Left ventricle myocardium superior (tissue), 1 donor: ENCODE measurements around the gene FAM117B. TPM values are rescaled to one million over a fixed set of nuclear protein-coding genes. Genes with fewer than 3 reads are reported as not detected.
A peak's percentile ranks its signal among the peaks of the same experiment; 100 is the strongest.

Experiments
- ATAC-seq: fragments of 200-7000 bp; cut with Tn5 transposase; one replicate; pipeline ENCODE4 v1.9.1; 2020; ENCODE audit warnings: mild to moderate bottlenecking, moderate library complexity
- DNase-seq: peaks from one replicate; pipeline ENCODE4 v3.0.0-alpha.2; 2020
- intact Hi-C: fragments of 100-400 bp; cut with micrococcal nuclease; formaldehyde crosslinking; loops from one replicate; pipeline ENCODE4 v1.11.0; 2022
- long read RNA-seq: library from polyadenylated mRNA; unstranded; transcript quantifications from one replicate; pipeline ENCODE4 v2.0.0, GENCODE V29; 2021
- total RNA-seq: library from RNA; stranded (reverse); fragmentation: NEBNext Ultra II Directional; extraction: Animal tissue kit (Norgen Biotek cat#: 25700); gene quantifications from one replicate; pipeline ENCODE4 v1.2.1, GENCODE V29; 2021
- donor health status: DM: no; HTN: yes; CAD: no; lungs with severe emphysema.

The FAM117B gene
- total RNA-seq, result 2.4 TPM
- long read RNA-seq, result 0 reads

DNA sequence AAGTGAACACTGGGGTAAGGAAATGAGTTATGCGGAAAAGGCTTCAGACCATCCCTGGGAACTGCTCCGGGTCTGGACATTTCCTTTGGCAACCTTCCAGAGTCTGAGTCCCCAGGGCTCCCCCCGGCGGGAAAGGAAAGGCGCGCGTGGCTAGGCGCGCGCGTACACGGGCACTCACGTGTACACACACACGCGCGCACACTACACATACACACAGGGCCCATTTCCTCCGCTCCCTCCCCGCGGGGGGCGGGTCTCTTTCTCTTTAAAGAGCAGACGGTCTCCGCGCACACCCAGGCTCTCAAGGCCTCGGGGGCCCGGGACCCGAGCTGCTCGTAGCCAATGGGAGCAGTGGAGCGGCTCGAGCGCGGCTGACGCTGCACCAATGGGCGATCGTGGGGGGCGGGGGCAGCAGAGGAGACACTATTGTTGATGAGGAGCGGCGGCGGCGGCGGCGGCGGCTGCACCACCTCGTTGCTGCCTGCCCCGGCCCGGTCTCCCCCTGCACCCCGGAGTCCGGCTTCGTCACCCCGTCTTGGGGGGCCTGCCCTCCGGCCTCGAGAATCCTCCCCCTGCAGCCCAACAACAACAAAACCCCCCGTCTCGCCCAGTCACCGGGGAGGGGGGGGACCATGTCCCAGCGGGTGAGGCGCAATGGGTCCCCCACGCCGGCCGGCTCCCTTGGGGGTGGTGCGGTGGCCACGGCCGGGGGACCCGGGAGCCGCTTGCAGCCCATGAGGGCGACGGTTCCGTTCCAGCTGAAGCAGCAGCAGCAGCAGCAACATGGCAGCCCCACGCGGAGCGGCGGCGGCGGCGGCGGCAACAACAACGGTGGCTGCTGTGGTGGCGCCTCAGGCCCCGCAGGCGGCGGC is at the start of gene FAM117B:
Gene FAM117B (plus strand): TSS at position 414 of the 872 bp plus-strand sequence. CDS start 219 bp downstream, at position 633.
- peak; percentile 98 for ATAC-seq
- peak; percentile 100 for DNase-seq
- intact Hi-C loops, result no loop called here

DNA sequence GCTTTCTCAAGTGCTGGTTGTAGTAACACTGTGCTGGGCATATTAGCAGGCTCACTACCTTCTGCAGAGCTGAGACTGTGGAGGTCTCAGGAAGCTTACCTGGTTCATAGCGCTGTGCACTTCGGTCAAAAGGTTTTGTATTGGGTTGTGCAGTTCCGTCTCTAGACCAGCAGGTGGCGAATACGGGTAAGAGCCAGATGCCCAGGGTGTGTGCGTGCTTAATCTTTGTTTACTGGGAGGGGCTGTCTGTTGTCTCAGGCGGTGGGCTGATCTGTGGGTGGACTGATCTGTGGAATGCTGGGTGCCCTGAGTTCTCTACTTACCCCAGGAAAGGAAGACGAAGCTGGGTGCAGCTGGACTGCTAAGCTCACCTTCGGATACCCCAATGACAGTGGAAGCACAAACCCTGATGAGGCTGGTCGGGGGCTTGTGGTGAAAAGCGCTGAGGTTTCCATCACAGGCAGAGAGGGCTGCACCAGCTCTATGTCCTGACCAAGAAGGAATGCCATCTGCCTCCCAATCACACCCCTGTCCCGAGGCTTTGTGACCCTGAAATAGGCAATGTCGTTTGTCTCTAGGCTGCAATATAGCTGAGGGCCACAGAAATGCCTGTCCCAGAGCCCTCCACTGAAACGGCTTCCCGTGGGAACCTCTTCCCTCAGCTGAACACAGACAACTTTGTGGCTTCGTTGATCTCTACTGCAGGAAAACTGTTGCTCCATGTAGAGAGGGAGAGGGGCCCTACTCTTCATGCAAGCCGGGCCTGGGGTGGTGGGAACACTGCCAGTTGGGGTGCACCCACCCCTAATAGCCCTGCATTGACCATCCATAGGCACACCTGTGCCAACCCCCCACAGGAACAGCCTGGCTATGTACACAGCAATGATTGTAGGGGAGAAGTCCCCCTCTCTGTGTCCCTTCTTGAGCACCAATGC is 45.9 kb upstream of the FAM117B start:
- intact Hi-C loops, result no loop called here
- ATAC-seq, result peak; percentile 91

DNA sequence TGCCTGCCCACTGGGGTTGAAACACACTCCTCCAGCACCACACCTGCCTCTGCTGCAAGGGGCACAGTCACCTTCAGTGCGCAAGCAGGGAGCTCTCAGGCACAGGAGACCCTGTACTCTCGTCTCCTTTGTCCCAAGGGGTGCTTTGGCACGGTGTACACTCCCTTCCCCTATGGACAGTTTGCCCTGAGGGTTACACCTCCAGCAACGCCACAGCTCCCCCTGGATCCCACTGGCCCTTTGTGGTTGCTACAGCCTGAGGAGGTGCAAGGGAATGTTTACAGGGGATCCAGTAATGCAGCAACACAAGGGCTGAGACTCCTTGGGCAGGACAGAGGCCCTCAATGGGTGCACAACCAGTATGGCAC is 45.2 kb upstream of the FAM117B start:
- DNase-seq, result no peak
- intact Hi-C loops, result no loop called here
- ATAC-seq, result no peak

More for the DNA sequence above, 45.9 kb upstream of the FAM117B start:
- DNase-seq, result peak; percentile 63

DNA sequence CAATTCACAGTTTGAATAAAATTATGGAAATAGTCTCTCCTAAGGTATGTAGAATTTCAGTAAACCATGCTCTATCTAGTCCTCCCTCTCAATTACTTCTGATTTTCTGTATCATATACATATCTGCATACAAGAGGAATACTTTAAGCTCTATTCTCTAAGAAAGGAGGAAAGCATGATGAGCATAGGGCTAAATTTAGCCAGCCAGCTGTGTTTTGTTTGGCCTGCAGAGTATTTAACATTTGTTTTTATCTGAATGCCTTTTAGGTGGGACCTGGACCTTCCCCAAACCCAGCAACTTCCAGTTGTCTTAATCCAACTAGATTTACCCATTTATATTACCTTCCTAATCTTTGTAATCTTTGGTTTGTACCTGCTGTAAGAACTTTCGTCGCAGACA is 42.2 kb upstream of the FAM117B start:
- ATAC-seq (no peak), DNase-seq (no peak)
- intact Hi-C loops, result no loop called here

DNA sequence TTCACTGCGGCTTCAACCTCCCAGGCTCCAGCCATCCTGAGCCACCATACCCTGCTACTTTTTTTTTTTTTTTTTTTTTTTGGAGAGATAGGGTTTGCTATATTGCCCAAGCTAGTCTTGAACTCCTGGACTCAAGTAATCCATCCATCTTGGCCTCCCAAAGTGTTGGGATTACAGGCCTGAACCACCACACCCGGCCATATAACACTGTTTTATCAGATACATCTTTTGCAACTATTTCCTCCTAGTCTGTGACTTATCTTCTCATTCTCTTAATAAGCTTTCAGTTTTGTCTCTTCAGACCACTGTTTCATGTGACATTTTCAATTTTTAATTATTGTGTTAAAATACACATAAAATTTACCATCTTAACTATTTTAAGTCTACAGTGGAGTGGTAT is 35.7 kb upstream of the FAM117B start:
- ATAC-seq (no peak), DNase-seq (no peak)
- intact Hi-C loops, result no loop called here

DNA sequence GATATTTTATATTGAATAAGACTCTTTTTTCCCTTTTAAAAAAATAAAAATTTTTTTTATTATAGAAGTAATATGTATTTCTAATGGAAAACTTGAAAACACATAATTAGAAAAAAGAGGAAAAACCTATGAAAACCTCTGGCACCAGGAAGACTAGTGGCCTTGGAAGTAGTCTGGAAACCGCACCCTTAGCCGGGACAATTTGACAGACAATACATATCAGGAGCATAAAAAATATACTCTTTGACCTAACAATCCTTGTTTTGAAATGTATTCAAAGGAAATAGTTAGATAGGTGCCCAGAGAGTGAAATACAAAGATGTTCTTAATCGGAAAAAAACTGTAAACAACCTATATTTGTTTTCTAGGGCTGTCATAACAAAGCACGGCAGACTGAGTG is 34.9 kb upstream of the FAM117B start:
- no peak for DNase-seq
- intact Hi-C loops, result no loop called here
- ATAC-seq, result no peak

DNA sequence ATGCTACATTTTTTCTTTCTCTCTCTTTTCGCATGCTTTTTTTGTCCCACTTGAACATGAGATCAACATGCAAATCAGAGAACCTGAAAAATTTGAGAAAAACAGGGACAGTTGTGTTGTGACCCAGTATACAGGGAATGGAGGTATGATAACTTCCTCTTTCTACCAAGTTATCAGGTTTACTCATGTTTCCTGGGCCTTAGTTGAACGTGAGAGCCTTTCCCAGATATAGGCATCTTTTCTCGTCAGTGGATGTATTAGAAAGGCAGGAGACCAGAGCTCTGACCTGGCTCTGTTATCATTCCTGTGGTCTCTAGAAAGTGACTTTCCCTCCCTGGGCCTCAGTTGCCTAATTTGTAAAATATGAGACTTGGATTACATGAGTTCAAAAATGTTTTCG is 30.1 kb upstream of the FAM117B start:
- no peak for DNase-seq
- no peak for ATAC-seq
- intact Hi-C loops, result no loop called here

DNA sequence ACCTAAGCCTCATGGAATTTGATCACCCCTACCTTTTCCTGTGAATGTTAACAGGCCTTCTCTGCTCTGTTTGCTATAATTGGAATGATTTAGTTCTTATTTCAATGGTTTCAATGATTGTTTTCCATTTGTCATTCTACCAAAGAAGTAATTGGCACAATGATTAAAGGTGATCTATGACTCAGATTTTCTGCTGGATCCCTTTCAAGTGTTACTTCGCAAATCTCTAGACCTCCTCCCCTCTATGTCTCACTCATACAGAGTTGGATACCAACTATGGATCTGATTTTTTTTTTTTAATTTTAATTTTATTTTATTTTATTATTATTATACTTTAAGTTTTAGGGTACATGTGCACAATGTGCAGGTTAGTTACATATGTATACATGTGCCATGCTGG is 29.6 kb upstream of the FAM117B start:
- ATAC-seq (no peak), DNase-seq (no peak)
- intact Hi-C loops, result no loop called here

DNA sequence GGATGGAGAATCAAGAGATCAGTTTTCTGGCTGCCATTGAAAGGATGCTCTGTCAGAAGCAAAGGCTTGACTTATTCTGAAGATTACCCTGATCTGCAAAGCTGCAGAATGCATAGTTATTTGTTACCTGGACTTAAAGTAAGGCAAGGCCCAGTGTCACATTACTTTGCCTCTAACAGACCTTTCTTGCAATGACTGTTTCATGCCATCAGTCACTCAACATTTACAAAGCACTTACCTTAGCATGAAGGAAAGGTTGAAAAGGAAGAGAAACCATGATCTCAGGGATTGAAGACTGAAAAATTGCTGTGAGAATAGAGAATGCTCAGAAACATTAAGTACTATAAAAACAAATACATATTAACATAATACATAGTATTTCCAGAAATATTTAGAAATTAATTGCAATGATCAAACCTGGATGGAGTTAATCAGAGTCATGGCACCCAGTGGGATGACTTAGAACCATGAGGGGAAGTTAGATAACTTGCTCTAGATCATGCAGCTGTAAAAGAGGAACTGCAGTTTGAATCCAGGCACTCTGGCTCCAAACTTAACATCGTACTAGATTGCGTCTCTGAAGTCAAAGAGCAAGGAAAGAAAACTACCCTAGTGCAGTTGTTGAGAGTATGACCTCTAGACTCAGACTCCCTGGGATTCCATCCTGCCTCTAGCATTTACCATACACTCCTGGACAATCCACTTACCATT is 26.5 kb upstream of the FAM117B start:
- intact Hi-C loops, result no loop called here
- ATAC-seq, result peak; percentile 38
- DNase-seq, result no peak

DNA sequence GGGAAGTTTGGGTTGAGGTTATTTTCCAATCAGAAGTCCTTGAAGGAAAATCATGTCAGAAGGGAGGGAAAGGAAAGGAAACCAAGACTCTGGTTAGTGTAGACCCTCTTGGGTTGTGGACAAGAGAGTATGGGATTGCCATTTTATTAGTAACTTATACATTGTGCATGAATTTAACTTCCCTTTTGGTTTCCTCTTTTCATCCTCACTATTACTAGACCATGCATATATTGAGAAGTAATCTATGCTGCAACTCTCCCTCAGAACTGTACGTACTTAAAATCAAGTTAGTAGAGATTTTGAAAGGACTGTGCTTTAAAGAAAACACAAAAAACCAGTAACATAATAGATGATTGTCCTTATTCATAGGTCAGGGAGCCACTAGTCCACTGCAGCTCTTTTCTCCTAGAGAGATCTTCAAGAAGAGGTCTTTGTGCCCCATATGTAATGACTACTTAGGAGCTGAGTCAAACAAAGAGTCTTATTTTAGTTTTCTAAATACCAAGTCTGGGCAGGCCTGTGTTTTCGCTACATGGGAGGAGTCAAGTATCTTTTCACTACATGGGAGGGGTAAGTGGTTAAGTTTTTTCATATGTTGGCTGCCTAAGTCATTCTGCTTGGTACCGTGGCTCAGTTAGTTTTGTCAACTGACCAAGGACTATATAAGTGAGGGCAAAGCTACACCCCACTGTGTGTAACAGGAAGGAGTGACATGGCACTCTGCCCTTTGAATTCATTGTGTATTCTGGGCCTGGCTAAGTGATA is 25.2 kb upstream of the FAM117B start:
- intact Hi-C loops, result no loop called here
- ATAC-seq (peak; percentile 64), DNase-seq (no peak)

DNA sequence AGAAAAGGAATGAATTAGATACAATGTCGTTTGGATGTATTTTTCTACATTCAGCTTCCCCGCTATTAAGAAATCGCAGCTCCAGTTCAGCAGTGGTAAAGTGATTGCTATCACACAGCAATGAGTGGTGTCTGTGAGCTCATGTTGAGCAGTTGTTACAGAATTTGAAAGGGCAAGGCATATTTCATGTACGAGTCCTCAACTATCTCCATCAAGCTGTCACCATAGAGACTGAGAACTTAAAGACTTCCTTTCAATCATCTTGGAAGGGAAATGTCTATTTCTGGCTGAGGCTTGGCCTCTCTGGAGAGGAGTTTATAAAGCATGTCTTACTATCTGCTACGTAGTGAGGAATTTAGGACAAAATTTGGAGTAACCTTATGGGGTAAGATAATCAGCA is 24.4 kb upstream of the FAM117B start:
- ATAC-seq (no peak), DNase-seq (no peak)
- intact Hi-C loops, result no loop called here

DNA sequence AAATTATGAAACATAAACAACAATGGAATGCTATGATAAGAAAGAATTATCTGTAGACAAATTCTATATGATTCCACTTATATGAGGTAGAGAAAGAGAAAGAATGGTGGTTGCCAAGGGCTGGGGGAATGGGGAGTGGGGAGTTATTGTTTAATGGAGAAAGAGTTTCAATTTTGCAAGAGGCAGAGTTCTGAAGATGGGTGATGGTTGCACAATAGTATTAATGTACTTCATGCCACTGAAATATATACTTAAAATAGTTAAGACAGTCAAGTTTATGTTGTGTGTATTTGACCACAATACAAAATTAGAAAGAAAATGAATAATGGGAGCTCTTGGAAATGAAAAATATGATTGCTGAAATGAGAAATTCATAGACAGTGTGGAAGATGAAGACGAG is 22.6 kb upstream of the FAM117B start:
- intact Hi-C loops, result no loop called here
- no peak for DNase-seq
- ATAC-seq, result no peak

DNA sequence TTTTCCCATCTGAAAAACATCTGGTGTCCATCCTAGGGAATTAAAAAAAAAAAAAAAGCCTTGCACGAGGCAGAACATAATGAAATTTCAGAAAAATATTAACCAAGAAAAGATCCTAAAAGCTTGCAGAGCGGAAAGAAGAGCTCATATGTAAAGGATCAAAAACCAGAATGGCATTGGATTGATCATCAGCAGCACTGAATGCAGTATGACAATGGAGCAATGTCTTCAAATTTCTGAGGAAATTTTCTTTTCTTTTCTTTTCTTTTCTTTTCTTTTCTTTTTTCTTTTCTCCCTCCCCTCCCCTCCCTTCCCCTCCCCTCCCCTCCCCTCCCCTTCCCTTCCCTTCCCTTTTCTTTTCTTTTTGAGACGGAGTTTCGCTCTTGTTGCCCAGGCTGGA is 21.3 kb upstream of the FAM117B start:
- intact Hi-C loops, result no loop called here
- DNase-seq (no peak), ATAC-seq (no peak)

DNA sequence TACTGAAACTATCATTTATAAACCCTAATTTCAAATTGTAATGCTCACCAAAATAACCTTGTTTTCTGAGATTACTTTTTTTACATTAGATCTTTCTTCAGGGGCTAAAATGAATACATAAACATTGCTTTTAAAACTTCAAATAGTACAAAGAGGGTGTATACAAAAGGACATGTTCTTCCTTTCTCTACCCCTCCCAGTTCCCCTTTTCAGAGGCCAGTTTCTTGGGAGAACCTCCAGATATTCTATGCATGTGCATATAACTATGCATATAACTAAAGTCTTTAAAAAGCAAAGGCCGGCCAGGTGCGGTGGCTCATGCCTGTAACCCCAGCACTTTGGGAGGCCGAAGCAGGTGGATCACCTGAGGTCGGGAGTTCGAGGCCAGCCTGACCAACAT is 10.6 kb upstream of the FAM117B start:
- DNase-seq, result no peak
- intact Hi-C loops, result no loop called here

DNA sequence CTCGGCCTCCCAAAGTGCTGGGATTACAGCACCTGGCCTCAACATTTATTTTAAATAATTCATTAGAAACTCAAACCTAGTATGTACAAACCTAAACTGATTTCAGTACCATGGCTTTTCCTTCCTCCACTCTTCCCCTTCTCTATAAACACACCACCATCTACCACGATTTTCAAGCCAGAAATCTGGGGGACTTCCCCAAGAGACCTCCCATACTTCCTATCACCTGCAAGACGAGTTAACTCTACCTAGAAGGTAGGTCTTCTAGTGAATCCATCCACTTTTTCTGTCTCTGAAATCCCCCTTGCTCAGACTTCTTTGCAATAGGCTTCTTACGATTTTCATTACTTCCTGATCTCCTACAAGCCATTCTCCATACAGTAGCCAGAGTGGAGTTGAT is 7.7 kb upstream of the FAM117B start:
- intact Hi-C loops, result no loop called here
- DNase-seq, result no peak
- ATAC-seq, result no peak

More for the DNA sequence above, 10.6 kb upstream of the FAM117B start:
- ATAC-seq, result no peak

DNA sequence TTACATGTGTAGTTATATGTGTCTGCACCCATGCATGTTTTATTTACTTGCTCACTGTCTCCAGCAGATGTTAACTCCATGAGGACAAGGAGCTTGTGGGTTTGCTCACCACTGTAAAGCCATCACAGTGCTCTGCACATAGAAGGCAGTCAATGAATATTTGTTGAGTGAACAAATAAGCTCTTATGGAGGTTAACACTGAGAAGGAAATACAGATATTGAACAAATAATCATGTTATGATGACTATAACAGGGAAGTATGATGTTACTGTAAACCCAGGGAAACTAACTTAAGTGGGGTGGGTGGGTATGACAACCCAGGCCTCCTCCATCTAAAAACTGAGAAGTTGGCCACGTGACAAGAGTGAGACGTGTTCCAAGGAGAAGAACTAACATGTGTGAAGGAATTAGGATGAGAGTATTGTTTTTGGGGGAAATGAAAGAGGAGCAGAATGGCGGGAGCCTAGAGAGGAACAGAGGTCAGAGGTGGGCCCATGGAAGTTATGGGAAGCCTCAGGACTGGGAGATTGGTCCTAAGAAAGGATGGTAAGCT is 6.0 kb upstream of the FAM117B start:
- intact Hi-C loops, result no loop called here
- DNase-seq (no peak), ATAC-seq (no peak)

DNA sequence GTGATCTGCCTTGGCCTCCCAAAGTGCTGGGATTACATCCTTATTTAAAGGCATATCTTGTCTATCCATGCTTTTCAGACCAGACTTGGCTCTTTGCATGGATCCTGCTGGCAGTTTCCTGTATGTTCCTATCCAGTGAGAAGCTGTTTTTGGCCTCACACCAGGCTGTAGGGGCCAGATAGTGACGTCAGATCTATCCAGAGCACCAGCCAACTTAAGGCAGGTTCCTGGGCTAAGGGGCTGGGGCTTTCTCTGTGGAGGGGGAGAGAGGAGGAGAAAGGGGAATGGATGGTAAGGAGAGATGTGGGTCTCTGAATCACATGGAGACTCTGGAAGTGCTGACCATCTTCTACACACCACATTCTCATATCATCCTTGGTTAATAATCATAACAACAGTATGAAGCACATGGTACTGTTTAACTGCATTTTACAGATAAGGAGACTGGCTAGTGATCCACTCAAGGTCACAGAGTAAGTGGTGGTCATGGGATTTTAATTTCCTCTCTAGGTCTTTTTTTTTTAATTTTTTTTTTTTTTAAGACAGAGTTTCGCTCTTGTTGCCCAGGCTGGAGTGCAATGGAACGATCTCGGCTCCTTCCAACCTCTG is 2.0 kb upstream of the FAM117B start:
- intact Hi-C loops, result no loop called here
- peak; percentile 58 for DNase-seq
- ATAC-seq, result peak; percentile 15

DNA sequence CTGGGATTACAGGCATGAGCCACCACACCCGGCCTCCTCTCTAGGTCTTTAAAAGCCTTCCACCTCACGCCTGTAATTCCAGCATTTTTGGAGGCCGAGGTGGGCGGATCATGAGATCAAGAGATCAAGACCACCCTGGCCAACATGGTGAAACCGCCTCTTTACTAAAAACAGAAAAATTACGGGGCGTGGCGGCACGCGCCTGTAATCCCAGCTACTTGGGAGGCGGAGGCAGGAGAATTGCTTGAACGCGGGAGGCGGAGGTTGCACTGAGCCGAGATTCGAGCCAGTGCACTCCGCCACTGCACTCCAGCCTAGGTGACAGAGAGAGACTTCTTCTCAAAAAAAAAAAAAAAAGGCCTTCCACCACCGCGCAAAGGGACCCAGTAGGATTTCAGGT is 1.3 kb upstream of the FAM117B start:
- peak; percentile 26 for DNase-seq
- intact Hi-C loops, result no loop called here
- ATAC-seq, result no peak
